ENCODE measurements around the gene MTCL1. TPM values are rescaled to one million over a fixed set of nuclear protein-coding genes. Genes with fewer than 3 reads are reported as not detected.

The MTCL1 gene
- total RNA-seq, 1 donor from 2014 or later, result 50.5 TPM

- no peak for TF ChIP-seq CTCF (IDR thresholded peaks at IDR 0.05; ENCODE audit: insufficient read depth, low read length, poor library complexity, severe bottlenecking)
- H3K36me3 ChIP-seq (ENCODE audit: control insufficient read depth, insufficient read depth, low read length), result peaks cover 4% of the 10 kb centered on the region
- no peaks in the 10 kb centered on the region for H3K27me3 ChIP-seq (ENCODE audit: control insufficient read depth, insufficient read depth, low read length)
- DNase-seq (ENCODE audit: low read depth), result no peak
- H3K4me3 ChIP-seq (ENCODE audit: low read depth, low read length), result no peak overlapping the region
Measured at GRCh38 chr18:8711736-8712135, 6.4 kb downstream of the MTCL1 start.

- H3K27me3 ChIP-seq (ENCODE audit: control insufficient read depth, insufficient read depth, low read length), result no peaks in the 10 kb centered on the region
- DNase-seq (ENCODE audit: low read depth), result no peak
- no peak overlapping the region for H3K4me3 ChIP-seq (ENCODE audit: low read depth, low read length)
- no peak for TF ChIP-seq CTCF (IDR thresholded peaks at IDR 0.05; ENCODE audit: insufficient read depth, low read length, poor library complexity, severe bottlenecking)
- peaks cover 1% of the 10 kb centered on the region for H3K36me3 ChIP-seq (ENCODE audit: control insufficient read depth, insufficient read depth, low read length)
Measured at GRCh38 chr18:8713691-8714090, 8.3 kb downstream of the MTCL1 start.

DNA sequence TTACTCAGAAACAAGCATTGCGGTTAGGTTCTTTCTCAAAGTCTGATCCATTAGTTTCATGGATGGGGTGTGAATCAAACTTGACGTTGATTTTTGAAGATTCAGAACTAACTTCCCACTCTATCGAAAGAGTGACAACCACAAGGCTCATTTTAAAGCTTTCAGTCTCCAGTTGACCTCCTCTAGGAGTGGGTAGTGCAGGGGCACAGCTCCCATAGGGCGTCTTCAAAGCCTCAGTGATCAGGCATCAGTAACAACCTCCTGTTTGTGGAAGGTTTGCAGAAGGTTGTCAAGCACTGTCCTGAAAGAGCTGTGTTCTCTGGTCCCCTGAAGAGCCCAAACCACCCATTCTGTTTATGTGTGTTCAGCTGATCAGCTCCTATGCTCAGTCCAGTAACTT is 10.2 kb downstream of the MTCL1 start:
- no peak for DNase-seq (ENCODE audit: low read depth)
- Histone ChIP-seq H3K4me3 (ENCODE audit: low read depth, low read length) (no peak overlapping the region), H3K27me3 (ENCODE audit: control insufficient read depth, insufficient read depth, low read length) (no peaks in the 10 kb centered on the region), H3K36me3 (ENCODE audit: control insufficient read depth, insufficient read depth, low read length) (peaks cover 1% of the 10 kb centered on the region)
- TF ChIP-seq CTCF (IDR thresholded peaks at IDR 0.05; ENCODE audit: insufficient read depth, low read length, poor library complexity, severe bottlenecking), result no peak

DNA sequence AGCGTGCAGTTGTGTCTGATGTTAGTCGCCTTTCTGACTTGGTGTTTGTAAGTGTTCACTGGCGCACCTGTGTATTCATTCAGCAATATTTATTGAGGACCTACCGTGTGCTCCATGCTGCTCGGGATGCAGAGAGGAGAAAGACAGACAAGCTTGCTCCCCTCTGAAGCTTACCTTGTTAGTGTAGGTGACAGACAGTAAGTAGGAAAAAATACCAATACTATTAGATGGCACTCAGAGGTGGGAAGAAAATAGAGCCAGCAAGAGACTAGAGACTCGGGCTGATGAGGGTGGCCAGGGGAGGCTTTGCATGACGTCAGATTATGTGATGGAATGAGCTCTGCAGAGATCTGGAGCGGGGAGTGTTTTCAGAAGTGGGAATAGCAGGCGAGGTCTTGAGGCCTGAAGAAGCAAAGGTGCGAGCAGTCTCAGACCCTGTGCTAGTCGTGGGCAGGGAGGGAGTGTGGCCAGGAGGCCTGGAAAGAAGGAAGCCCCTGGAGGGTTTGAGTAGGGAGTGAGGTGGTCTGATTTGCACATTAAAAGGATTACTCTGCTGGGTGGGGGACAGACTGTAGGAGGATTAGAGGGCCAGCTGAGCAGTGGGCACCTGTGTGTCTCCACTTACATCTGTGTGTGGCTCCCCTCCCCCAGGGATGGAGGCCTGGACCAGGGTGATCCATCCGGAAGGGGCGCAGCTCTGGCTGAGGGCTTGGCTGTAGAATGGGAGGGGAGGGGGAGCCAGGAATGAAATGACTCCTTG is 11.8 kb downstream of the MTCL1 start:
- DNase-seq (ENCODE audit: low read depth), result no peak
- H3K36me3 ChIP-seq (ENCODE audit: control insufficient read depth, insufficient read depth, low read length), result peaks cover 1% of the 10 kb centered on the region
- H3K27me3 ChIP-seq (ENCODE audit: control insufficient read depth, insufficient read depth, low read length), result no peaks in the 10 kb centered on the region
- no peak overlapping the region for H3K4me3 ChIP-seq (ENCODE audit: low read depth, low read length)
- no peak for TF ChIP-seq CTCF (IDR thresholded peaks at IDR 0.05; ENCODE audit: insufficient read depth, low read length, poor library complexity, severe bottlenecking)

GRCh38 chr18:8718401-8718913 is 13.1 kb downstream of the MTCL1 start:
- Histone ChIP-seq H3K27me3 (ENCODE audit: control insufficient read depth, insufficient read depth, low read length) (no peaks in the 10 kb centered on the region), H3K4me3 (ENCODE audit: low read depth, low read length) (no peak overlapping the region), H3K36me3 (ENCODE audit: control insufficient read depth, insufficient read depth, low read length) (peaks cover 1% of the 10 kb centered on the region)
- TF ChIP-seq CTCF (IDR thresholded peaks at IDR 0.05; ENCODE audit: insufficient read depth, low read length, poor library complexity, severe bottlenecking), result no peak
- DNase-seq (ENCODE audit: low read depth), result no peak

- H3K27me3 ChIP-seq (ENCODE audit: control insufficient read depth, insufficient read depth, low read length), result no peaks in the 10 kb centered on the region
- DNase-seq (ENCODE audit: low read depth), result no peak
- peaks cover 1% of the 10 kb centered on the region for H3K36me3 ChIP-seq (ENCODE audit: control insufficient read depth, insufficient read depth, low read length)
- no peak overlapping the region for H3K4me3 ChIP-seq (ENCODE audit: low read depth, low read length)
- no peak for TF ChIP-seq CTCF (IDR thresholded peaks at IDR 0.05; ENCODE audit: insufficient read depth, low read length, poor library complexity, severe bottlenecking)
Measured at GRCh38 chr18:8719192-8719591, 13.8 kb downstream of the MTCL1 start.
